ENCODE measurements around the gene OBSCN. TPM values are rescaled to one million over a fixed set of nuclear protein-coding genes. Genes with fewer than 3 reads are reported as not detected.

Gene OBSCN
- total RNA-seq, 1 donor from 2014 or later, result 15.2 TPM

- Mint-ChIP-seq H3K4me3 (ENCODE audit: unreplicated experiment) (no peak overlapping the region), H3K36me3 (ENCODE audit: unreplicated experiment) (peaks cover 8% of the 10 kb centered on the region), H3K27ac (ENCODE audit: unreplicated experiment) (no peak overlapping the region), H3K27me3 (ENCODE audit: unreplicated experiment) (no peaks in the 10 kb centered on the region), H3K9me3 (ENCODE audit: unreplicated experiment) (no peaks in the 10 kb centered on the region), H3K4me1 (ENCODE audit: unreplicated experiment) (peaks cover 2% of the 10 kb centered on the region)
- TF ChIP-seq, protein P1, sequence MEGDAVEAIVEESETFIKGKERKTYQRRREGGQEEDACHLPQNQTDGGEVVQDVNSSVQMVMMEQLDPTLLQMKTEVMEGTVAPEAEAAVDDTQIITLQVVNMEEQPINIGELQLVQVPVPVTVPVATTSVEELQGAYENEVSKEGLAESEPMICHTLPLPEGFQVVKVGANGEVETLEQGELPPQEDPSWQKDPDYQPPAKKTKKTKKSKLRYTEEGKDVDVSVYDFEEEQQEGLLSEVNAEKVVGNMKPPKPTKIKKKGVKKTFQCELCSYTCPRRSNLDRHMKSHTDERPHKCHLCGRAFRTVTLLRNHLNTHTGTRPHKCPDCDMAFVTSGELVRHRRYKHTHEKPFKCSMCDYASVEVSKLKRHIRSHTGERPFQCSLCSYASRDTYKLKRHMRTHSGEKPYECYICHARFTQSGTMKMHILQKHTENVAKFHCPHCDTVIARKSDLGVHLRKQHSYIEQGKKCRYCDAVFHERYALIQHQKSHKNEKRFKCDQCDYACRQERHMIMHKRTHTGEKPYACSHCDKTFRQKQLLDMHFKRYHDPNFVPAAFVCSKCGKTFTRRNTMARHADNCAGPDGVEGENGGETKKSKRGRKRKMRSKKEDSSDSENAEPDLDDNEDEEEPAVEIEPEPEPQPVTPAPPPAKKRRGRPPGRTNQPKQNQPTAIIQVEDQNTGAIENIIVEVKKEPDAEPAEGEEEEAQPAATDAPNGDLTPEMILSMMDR (IDR thresholded peaks at IDR 0.05), result no peak
- no peak for DNase-seq (ENCODE audit: extremely low spot score, unreplicated experiment)
These were observed 74.6 kb downstream of the OBSCN start for GRCh38 chr1:228282329-228283042.

GRCh38 chr1:228283043-228283371, 75.2 kb downstream of the OBSCN start:
- H3K27me3 Mint-ChIP-seq (ENCODE audit: unreplicated experiment), result no peaks in the 10 kb centered on the region
- H3K36me3 Mint-ChIP-seq (ENCODE audit: unreplicated experiment), result peaks cover 8% of the 10 kb centered on the region
- peaks cover 2% of the 10 kb centered on the region for H3K4me1 Mint-ChIP-seq (ENCODE audit: unreplicated experiment)
- H3K4me3 Mint-ChIP-seq (ENCODE audit: unreplicated experiment), result no peak overlapping the region
- TF ChIP-seq, protein P1 (IDR thresholded peaks at IDR 0.05), result no peak
- H3K27ac Mint-ChIP-seq (ENCODE audit: unreplicated experiment), result no peak overlapping the region
- no peaks in the 10 kb centered on the region for H3K9me3 Mint-ChIP-seq (ENCODE audit: unreplicated experiment)
- no peak for DNase-seq (ENCODE audit: extremely low spot score, unreplicated experiment)

- no peaks in the 10 kb centered on the region for H3K27me3 Mint-ChIP-seq (ENCODE audit: unreplicated experiment)
- H3K27ac Mint-ChIP-seq (ENCODE audit: unreplicated experiment), result no peak overlapping the region
- peaks cover 2% of the 10 kb centered on the region for H3K4me1 Mint-ChIP-seq (ENCODE audit: unreplicated experiment)
- no peak overlapping the region for H3K4me3 Mint-ChIP-seq (ENCODE audit: unreplicated experiment)
- no peak for DNase-seq (ENCODE audit: extremely low spot score, unreplicated experiment)
- no peaks in the 10 kb centered on the region for H3K9me3 Mint-ChIP-seq (ENCODE audit: unreplicated experiment)
- peaks cover 10% of the 10 kb centered on the region for H3K36me3 Mint-ChIP-seq (ENCODE audit: unreplicated experiment)
- TF ChIP-seq, protein P1 (IDR thresholded peaks at IDR 0.05), result no peak
These were observed 75.8 kb downstream of the OBSCN start for GRCh38 chr1:228283476-228284147.

DNA sequence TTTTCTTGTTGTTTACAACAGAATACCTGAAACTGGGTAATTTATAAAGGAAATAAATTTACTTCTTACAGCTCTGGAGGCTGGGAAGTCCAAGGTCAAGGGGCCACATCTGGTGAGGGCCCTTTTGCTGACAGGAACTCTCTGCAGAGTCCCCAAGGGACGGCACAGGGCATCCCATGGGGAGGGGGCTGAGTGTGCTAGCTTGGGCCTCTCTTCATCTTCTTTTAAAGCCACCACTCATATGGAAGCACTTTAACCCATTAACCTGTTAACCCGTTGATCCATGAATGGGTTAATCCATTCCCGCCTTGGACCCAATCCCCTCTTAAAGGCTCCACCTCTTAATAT, 76.3 kb downstream of the OBSCN start:
- DNase-seq (ENCODE audit: extremely low spot score, unreplicated experiment), result no peak
- Mint-ChIP-seq H3K27me3 (ENCODE audit: unreplicated experiment) (no peaks in the 10 kb centered on the region), H3K27ac (ENCODE audit: unreplicated experiment) (no peak overlapping the region), H3K4me1 (ENCODE audit: unreplicated experiment) (peaks cover 2% of the 10 kb centered on the region), H3K9me3 (ENCODE audit: unreplicated experiment) (no peaks in the 10 kb centered on the region), H3K4me3 (ENCODE audit: unreplicated experiment) (no peak overlapping the region), H3K36me3 (ENCODE audit: unreplicated experiment) (peaks cover 11% of the 10 kb centered on the region)
- TF ChIP-seq, protein P1 (IDR thresholded peaks at IDR 0.05), result no peak

DNA sequence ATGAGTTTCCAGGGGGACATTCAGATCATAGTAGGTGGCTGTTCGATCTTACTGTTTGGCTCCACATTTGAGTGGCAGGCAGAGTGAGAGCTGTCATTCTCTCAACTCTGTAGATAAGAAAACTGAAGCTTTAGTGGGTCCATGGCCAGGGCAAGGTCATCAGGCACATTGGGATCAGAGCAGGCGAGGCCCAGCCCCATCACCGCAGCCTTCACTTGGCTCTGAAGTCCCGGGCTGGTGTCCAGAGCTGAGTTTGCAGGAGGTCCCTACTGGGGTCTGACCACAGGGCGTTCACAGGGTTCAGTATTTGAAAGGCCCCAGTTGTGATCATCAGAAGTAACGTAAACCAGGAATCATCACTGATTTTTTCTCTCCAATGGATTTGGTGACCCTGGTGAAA, 76.7 kb downstream of the OBSCN start:
- Mint-ChIP-seq H3K9me3 (ENCODE audit: unreplicated experiment) (no peaks in the 10 kb centered on the region), H3K4me3 (ENCODE audit: unreplicated experiment) (no peak overlapping the region), H3K27ac (ENCODE audit: unreplicated experiment) (no peak overlapping the region), H3K27me3 (ENCODE audit: unreplicated experiment) (no peaks in the 10 kb centered on the region), H3K36me3 (ENCODE audit: unreplicated experiment) (peaks cover 11% of the 10 kb centered on the region), H3K4me1 (ENCODE audit: unreplicated experiment) (peaks cover 2% of the 10 kb centered on the region)
- TF ChIP-seq, protein P1 (IDR thresholded peaks at IDR 0.05), result no peak
- DNase-seq (ENCODE audit: extremely low spot score, unreplicated experiment), result no peak
